GM13976 (cell line): ENCODE measurements around the gene PPP3CA.

Source experiments
- DNase-seq: peaks from one replicate; pipeline ENCODE4 v3.0.0; 2012; ENCODE audit warnings: low spot score
- in situ Hi-C: fragments of 300-500 bp; cut with MboI; formaldehyde crosslinking; loops from one replicate; pipeline ENCODE4 v1.12.0; 2022; ENCODE audit warnings: low sequenced_read_pairs, mixed read lengths, inconsistent platforms; ENCODE audit not compliant: unreplicated experiment
- TF ChIP-seq, protein P1 (sequence below): IDR thresholded peaks from 2 replicates; pipeline ENCODE4 v1.5.1; 2012; ENCODE audit warnings: borderline replicate concordance, mild to moderate bottlenecking; ENCODE audit not compliant: insufficient read depth; ENCODE audit errors: extremely low read depth, missing control alignments, control extremely low read depth

The PPP3CA gene

DNA sequence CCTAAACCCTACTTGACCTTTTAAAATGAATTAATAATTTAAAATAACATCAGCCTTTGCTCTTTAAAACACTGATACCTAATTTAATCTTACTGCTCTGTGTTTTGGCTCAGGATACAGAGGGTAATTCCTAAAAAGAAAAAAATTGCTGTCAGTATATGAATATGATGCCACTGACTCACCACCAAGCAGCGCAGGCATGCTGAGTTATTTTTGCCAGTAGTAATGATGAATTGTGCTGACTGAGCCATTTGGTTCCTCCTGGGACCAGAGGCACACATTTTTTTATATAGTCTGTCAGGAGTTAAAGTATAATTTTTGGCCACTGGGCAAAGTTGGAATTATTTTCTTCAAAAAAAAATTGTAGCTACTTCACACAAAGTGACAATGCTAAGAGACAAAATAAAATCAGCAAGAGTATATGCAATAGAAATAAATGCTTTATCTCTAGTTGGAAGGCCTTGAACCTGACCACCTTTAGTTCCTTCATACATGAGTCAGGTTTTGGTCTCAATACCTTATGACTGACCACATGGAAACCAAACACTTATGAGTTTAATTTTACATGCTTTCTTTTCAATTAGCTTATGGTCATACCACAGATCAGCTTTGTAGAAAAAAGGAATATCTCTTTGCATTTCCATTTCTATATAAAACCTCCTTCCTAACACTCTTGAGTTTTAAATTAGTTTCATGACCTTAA lies 115.1 kb downstream of the PPP3CA start:
- TF ChIP-seq, protein P1, sequence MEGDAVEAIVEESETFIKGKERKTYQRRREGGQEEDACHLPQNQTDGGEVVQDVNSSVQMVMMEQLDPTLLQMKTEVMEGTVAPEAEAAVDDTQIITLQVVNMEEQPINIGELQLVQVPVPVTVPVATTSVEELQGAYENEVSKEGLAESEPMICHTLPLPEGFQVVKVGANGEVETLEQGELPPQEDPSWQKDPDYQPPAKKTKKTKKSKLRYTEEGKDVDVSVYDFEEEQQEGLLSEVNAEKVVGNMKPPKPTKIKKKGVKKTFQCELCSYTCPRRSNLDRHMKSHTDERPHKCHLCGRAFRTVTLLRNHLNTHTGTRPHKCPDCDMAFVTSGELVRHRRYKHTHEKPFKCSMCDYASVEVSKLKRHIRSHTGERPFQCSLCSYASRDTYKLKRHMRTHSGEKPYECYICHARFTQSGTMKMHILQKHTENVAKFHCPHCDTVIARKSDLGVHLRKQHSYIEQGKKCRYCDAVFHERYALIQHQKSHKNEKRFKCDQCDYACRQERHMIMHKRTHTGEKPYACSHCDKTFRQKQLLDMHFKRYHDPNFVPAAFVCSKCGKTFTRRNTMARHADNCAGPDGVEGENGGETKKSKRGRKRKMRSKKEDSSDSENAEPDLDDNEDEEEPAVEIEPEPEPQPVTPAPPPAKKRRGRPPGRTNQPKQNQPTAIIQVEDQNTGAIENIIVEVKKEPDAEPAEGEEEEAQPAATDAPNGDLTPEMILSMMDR, result no peak
- DNase-seq, result no peak
- in situ Hi-C loops, result no loop called here

DNA sequence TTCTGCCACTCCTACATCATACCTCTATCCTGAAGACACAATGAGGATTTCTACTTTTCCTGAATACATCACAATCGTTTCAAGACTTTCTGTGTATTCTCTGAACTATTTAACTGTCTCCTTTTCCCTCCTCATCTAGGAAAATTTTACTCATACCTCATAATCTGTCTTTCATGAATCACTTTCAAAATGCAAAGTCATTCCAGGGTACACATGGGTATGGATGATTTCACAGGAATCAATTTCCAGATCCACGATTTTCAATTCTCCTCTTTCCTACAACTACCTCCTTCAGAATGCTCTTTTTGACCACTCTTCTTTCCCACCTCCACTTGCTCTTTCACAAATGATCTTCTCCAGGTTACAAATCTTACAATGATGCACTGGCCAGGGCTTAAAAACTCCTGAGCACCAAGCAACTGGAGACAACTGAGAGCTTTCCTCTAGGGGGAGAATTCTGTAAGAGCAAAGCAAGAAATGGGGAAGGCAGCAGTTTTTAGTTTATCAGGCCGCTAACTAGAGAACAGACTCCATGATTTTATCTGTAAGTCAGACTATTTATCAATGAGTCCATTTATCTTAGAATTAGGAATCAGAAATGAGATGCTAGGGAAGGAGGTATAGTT lies 116.4 kb downstream of the PPP3CA start:
- no peak for DNase-seq

DNA sequence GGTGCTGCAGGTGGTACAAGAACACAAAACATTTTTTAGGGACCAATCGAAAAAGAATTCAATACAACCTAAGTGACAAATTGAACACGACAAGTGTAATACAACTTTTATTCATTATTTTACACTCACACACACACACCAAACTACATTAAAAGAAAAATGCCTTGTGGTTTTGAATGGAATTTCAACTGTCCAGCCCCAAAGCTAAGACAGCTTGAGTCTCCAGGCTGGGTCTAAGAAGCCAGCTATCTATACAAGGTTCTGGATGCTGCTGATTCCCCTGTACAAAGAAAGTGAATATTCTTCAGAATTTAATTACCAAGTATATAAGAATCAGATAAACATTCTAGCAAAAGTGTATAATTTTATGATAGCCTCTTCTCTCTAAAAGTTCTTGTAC lies 118.2 kb downstream of the PPP3CA start:
- in situ Hi-C loops, result no loop called here
- DNase-seq, result no peak
- TF ChIP-seq, protein P1, result no peak

More for the DNA sequence above, 116.4 kb downstream of the PPP3CA start:
- TF ChIP-seq, protein P1, result no peak
- in situ Hi-C loops, result no loop called here

DNA sequence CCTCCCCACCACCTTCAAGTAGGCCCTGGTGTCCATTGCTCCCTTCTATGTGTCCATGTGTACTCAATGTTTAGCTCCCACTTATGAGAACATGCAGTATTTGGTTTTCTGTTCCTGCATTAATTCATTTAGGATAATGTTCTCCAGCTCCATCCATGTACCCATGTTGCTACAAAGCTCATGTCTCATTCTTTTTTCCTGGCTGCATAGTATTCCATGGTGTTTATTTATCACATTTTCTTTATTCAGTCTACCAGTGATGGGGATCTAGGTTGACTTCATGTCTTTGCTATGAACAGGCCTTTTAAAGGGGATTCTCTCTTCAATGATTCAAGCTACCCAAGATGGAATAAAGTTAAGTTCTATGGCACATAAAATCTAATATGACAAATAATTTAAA lies 119.6 kb downstream of the PPP3CA start:
- TF ChIP-seq, protein P1, result no peak
- DNase-seq, result no peak
- in situ Hi-C loops, result no loop called here

DNA sequence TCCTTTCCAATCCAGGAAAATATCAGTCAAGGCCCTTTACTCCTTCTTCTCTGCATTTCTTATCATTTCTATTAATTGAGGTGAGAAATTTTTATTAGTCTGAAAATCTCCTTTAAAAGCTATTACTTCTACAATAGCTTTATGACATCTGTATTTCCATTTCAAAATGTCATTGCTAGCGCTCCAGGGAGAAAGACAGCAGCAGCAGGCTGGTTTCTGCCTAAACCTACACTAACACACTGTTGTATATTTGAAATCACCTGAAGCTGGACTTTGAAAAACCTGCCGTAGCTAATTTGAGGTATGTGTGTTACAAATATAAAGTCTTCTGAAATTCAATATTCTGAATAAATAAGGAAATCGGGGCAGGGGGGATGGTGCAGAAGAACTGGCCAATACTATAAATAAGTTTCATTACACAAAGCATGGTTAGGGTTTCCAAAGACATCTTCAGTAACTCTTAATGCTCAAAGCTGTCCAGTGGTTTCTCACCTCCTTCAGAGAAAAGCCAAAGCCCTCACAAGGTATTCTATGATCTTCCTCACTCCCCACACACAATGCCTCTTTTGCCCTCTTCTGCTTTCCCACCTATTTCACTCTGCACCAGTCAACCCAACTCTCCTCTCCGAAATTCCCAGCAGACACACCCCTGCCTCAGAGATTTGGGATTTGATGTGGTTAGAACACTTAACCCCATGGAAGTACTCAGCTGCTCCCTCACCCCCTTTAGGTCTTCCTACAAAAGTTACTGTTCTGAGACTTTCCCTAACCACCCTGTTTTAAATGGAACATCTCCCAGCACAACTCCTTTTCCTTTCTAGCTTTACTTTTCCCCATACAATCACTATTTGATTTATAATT lies 122.7 kb downstream of the PPP3CA start:
- DNase-seq, result no peak
- in situ Hi-C loops, result no loop called here
- TF ChIP-seq, protein P1, result no peak

DNA sequence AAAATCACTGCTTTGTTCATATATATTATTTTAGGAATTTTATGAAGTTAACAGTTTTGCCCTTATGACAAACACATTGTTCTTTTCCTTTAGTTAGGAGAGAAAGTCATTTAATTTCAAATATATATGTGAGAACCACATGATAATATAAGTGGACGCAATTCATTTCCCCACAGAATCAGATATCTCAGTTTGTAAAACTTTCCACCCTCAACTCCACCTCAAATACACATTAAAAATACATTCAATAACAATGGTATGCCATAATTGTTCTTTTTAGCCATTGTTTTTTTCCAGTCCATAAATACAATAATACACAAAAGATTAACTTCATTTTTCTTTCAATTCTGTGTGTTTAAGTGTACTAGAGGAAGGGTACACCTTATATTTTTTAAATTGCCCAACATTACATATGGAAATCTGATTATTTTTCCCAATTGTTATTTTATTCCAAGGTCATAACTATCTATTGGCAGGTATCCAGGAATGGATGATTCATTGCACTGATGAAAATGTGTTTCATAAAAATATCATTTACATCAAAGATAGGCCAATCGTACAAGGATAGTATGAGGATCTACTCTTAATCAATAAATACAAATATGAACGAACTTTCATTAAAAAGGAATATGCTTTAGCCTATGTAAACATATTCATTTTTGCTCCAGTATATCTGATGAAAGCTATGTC lies 125.0 kb downstream of the PPP3CA start:
- in situ Hi-C loops, result no loop called here
- DNase-seq, result no peak
- TF ChIP-seq, protein P1, result no peak
